Measurements from ENCODE around the gene PAM.

The PAM gene

GRCh38 chr5:102924963-102925362 is 169.9 kb downstream of the PAM start:
- no peak overlapping the region for H3K4me3 Mint-ChIP-seq
- H3K36me3 Mint-ChIP-seq = no peaks in the 10 kb centered on the region
- no peaks in the 10 kb centered on the region for H3K27me3 Mint-ChIP-seq
- ATAC-seq = no peak
- H3K9me3 Mint-ChIP-seq = no peaks in the 10 kb centered on the region
- H3K27ac Mint-ChIP-seq = no peak overlapping the region
- no peaks in the 10 kb centered on the region for H3K4me1 Mint-ChIP-seq

- no peaks in the 10 kb centered on the region for H3K9me3 Mint-ChIP-seq
- no peak overlapping the region for H3K4me3 Mint-ChIP-seq
- H3K27ac Mint-ChIP-seq = no peak overlapping the region
- no peaks in the 10 kb centered on the region for H3K36me3 Mint-ChIP-seq
- no peaks in the 10 kb centered on the region for H3K27me3 Mint-ChIP-seq
- no peaks in the 10 kb centered on the region for H3K4me1 Mint-ChIP-seq
- ATAC-seq = no peak
Measured at GRCh38 chr5:102927007-102927406, 171.9 kb downstream of the PAM start.

- Mint-ChIP-seq H3K36me3 (no peaks in the 10 kb centered on the region), H3K4me3 (no peak overlapping the region), H3K27me3 (no peaks in the 10 kb centered on the region), H3K27ac (no peak overlapping the region), H3K9me3 (no peaks in the 10 kb centered on the region), H3K4me1 (no peaks in the 10 kb centered on the region)
- ATAC-seq = no peak
Measured at GRCh38 chr5:102930244-102930643, 175.1 kb downstream of the PAM start.

GRCh38 chr5:102931085-102931725 is 176.1 kb downstream of the PAM start:
- H3K36me3 Mint-ChIP-seq = no peaks in the 10 kb centered on the region
- H3K4me3 Mint-ChIP-seq = no peak overlapping the region
- no peak overlapping the region for H3K27ac Mint-ChIP-seq
- H3K27me3 Mint-ChIP-seq = no peaks in the 10 kb centered on the region
- no peak for ATAC-seq
- no peaks in the 10 kb centered on the region for H3K4me1 Mint-ChIP-seq
- H3K9me3 Mint-ChIP-seq = no peaks in the 10 kb centered on the region

- Mint-ChIP-seq H3K9me3 (no peaks in the 10 kb centered on the region), H3K27ac (no peak overlapping the region), H3K4me3 (no peak overlapping the region), H3K27me3 (no peaks in the 10 kb centered on the region), H3K4me1 (no peaks in the 10 kb centered on the region), H3K36me3 (no peaks in the 10 kb centered on the region)
- no peak for ATAC-seq
Measured at GRCh38 chr5:102932781-102933180, 177.7 kb downstream of the PAM start.

- Mint-ChIP-seq H3K9me3 (no peaks in the 10 kb centered on the region), H3K36me3 (no peaks in the 10 kb centered on the region), H3K27me3 (no peaks in the 10 kb centered on the region), H3K27ac (no peak overlapping the region), H3K4me1 (no peaks in the 10 kb centered on the region), H3K4me3 (no peak overlapping the region)
- ATAC-seq = no peak
Measured at GRCh38 chr5:102933316-102933715, 178.2 kb downstream of the PAM start.

GRCh38 chr5:102933721-102934459 is 178.8 kb downstream of the PAM start:
- Mint-ChIP-seq H3K27me3 (no peaks in the 10 kb centered on the region), H3K4me1 (no peaks in the 10 kb centered on the region), H3K9me3 (no peaks in the 10 kb centered on the region), H3K36me3 (no peaks in the 10 kb centered on the region), H3K27ac (no peak overlapping the region), H3K4me3 (no peak overlapping the region)
- ATAC-seq = no peak

- Mint-ChIP-seq H3K4me3 (no peak overlapping the region), H3K27ac (no peak overlapping the region), H3K4me1 (no peaks in the 10 kb centered on the region), H3K9me3 (no peaks in the 10 kb centered on the region), H3K27me3 (no peaks in the 10 kb centered on the region), H3K36me3 (no peaks in the 10 kb centered on the region)
- no peak for ATAC-seq
Measured at GRCh38 chr5:102937894-102938293, 182.8 kb downstream of the PAM start.

- Mint-ChIP-seq H3K36me3 (no peaks in the 10 kb centered on the region), H3K27ac (no peak overlapping the region), H3K9me3 (no peaks in the 10 kb centered on the region), H3K27me3 (no peaks in the 10 kb centered on the region), H3K4me1 (no peaks in the 10 kb centered on the region), H3K4me3 (no peak overlapping the region)
- no peak for ATAC-seq
Measured at GRCh38 chr5:102941111-102941510, 186.0 kb downstream of the PAM start.

- H3K27ac Mint-ChIP-seq = no peak overlapping the region
- H3K36me3 Mint-ChIP-seq = peaks cover 11% of the 10 kb centered on the region
- no peaks in the 10 kb centered on the region for H3K9me3 Mint-ChIP-seq
- H3K4me3 Mint-ChIP-seq = no peak overlapping the region
- no peaks in the 10 kb centered on the region for H3K27me3 Mint-ChIP-seq
- H3K4me1 Mint-ChIP-seq = no peaks in the 10 kb centered on the region
- no peak for ATAC-seq
Measured at GRCh38 chr5:102946414-102946813, 191.3 kb downstream of the PAM start.

GRCh38 chr5:102946971-102947370 is 191.9 kb downstream of the PAM start:
- Mint-ChIP-seq H3K27me3 (no peaks in the 10 kb centered on the region), H3K27ac (no peak overlapping the region), H3K4me3 (no peak overlapping the region), H3K36me3 (peaks cover 11% of the 10 kb centered on the region), H3K9me3 (no peaks in the 10 kb centered on the region), H3K4me1 (no peaks in the 10 kb centered on the region)
- ATAC-seq = no peak

- Mint-ChIP-seq H3K4me3 (no peak overlapping the region), H3K36me3 (peaks cover 7% of the 10 kb centered on the region), H3K4me1 (no peaks in the 10 kb centered on the region), H3K9me3 (no peaks in the 10 kb centered on the region), H3K27me3 (no peaks in the 10 kb centered on the region), H3K27ac (no peak overlapping the region)
- no peak for ATAC-seq
Measured at GRCh38 chr5:102955488-102955887, 200.4 kb downstream of the PAM start.

GRCh38 chr5:102956599-102956998 is 201.5 kb downstream of the PAM start:
- H3K27ac Mint-ChIP-seq = no peak overlapping the region
- no peak for ATAC-seq
- peaks cover 5% of the 10 kb centered on the region for H3K36me3 Mint-ChIP-seq
- no peak overlapping the region for H3K4me3 Mint-ChIP-seq
- no peaks in the 10 kb centered on the region for H3K9me3 Mint-ChIP-seq
- no peaks in the 10 kb centered on the region for H3K27me3 Mint-ChIP-seq
- H3K4me1 Mint-ChIP-seq = no peaks in the 10 kb centered on the region

GRCh38 chr5:102957141-102957540 is 202.0 kb downstream of the PAM start:
- no peaks in the 10 kb centered on the region for H3K9me3 Mint-ChIP-seq
- no peak for ATAC-seq
- peaks cover 5% of the 10 kb centered on the region for H3K36me3 Mint-ChIP-seq
- no peaks in the 10 kb centered on the region for H3K27me3 Mint-ChIP-seq
- H3K4me3 Mint-ChIP-seq = no peak overlapping the region
- H3K4me1 Mint-ChIP-seq = no peaks in the 10 kb centered on the region
- H3K27ac Mint-ChIP-seq = no peak overlapping the region

GRCh38 chr5:102958481-102959011 is 203.4 kb downstream of the PAM start:
- Mint-ChIP-seq H3K27ac (no peak overlapping the region), H3K27me3 (no peaks in the 10 kb centered on the region), H3K4me3 (no peak overlapping the region), H3K4me1 (no peaks in the 10 kb centered on the region), H3K36me3 (peaks cover 5% of the 10 kb centered on the region), H3K9me3 (no peaks in the 10 kb centered on the region)
- ATAC-seq = no peak

- H3K36me3 Mint-ChIP-seq = peaks cover 5% of the 10 kb centered on the region
- no peak overlapping the region for H3K4me3 Mint-ChIP-seq
- no peaks in the 10 kb centered on the region for H3K27me3 Mint-ChIP-seq
- H3K4me1 Mint-ChIP-seq = no peaks in the 10 kb centered on the region
- H3K9me3 Mint-ChIP-seq = no peaks in the 10 kb centered on the region
- ATAC-seq = no peak
- H3K27ac Mint-ChIP-seq = no peak overlapping the region
Measured at GRCh38 chr5:102959055-102959454, 203.9 kb downstream of the PAM start.
